AG09309 (cell line): ENCODE data around the gene SLC12A1.

ENCODE experiments used
- DNase-seq: peaks from one replicate; pipeline ENCODE4 v3.0.0-alpha.2; 2010; ENCODE audit warnings: low read depth
- H3K4me3 ChIP-seq: 2 replicates; pipeline ENCODE4 v1.5.1; 2011; ENCODE audit warnings: mild to moderate bottlenecking, low read depth, low read length, moderate library complexity; ENCODE audit not compliant: control insufficient read depth
- TF ChIP-seq, protein P1 (sequence below): IDR thresholded peaks from 2 replicates; pipeline ENCODE4 v1.5.1; 2011; ENCODE audit warnings: mild to moderate bottlenecking, low read depth, low read length, inconsistent platforms; ENCODE audit not compliant: insufficient read depth, control insufficient read depth; ENCODE audit errors: missing control alignments

The SLC12A1 gene

DNA sequence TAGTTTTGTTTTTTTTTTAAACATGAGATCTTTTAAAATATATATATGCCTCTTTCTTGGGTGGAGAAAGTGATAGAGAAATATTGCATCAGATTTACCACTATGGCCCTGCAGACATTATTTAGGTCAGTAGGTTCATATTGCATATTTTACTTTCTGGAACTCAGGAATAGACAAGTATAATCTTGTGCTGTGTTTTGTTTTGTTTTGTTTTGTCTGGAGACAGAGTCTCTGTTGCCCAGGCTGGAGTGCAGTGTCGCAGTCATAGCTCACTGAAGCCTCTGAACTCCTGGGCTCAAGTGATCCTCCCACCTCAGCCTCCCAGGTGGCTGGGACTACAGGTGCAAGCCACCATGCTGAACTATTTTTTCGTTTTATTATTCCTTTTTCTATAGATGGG lies 103.6 kb downstream of the SLC12A1 start:
- H3K4me3 ChIP-seq = no peak overlapping the region
- TF ChIP-seq, protein P1, sequence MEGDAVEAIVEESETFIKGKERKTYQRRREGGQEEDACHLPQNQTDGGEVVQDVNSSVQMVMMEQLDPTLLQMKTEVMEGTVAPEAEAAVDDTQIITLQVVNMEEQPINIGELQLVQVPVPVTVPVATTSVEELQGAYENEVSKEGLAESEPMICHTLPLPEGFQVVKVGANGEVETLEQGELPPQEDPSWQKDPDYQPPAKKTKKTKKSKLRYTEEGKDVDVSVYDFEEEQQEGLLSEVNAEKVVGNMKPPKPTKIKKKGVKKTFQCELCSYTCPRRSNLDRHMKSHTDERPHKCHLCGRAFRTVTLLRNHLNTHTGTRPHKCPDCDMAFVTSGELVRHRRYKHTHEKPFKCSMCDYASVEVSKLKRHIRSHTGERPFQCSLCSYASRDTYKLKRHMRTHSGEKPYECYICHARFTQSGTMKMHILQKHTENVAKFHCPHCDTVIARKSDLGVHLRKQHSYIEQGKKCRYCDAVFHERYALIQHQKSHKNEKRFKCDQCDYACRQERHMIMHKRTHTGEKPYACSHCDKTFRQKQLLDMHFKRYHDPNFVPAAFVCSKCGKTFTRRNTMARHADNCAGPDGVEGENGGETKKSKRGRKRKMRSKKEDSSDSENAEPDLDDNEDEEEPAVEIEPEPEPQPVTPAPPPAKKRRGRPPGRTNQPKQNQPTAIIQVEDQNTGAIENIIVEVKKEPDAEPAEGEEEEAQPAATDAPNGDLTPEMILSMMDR = no peak
- DNase-seq = no peak

DNA sequence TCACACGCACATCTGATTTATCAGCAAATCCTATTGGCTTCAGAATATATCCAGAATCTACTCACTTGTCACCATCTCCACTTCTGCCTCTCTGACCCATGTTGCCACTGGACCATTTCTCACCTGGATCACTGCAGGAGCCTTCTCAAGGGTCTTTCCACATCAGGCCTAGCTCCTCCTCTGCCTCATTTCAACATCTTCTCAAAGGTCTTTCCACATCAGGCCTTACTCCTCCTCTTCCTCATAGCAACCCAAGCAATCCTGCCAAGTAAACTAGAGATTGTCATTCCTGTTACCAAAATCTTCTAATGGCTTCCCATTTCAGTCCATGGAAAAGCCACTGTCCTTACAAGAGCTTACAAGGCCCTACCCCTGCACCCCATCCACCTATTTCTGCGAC lies 107.1 kb downstream of the SLC12A1 start:
- TF ChIP-seq, protein P1 = no peak
- DNase-seq = no peak

DNA sequence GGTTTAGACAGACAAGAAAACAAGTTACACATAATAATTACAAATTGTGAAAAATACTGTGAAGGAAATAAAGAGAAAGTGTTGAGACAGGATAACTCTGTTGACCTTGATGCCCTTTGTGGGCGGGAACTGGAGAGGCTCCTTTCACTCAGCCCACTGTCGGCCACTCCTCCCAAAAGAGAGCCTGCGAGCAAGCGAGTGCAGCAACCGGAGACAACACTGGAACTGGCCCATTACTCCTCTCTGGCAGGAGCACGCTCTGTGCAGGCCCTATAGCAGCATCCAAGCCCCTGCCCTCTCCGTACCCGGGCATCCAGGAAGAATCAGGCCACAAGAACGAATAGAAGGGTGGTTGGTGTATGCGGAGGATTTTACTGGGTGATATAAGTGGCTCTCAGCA lies 108.9 kb downstream of the SLC12A1 start:
- DNase-seq = no peak
- TF ChIP-seq, protein P1 = no peak
- no peak overlapping the region for H3K4me3 ChIP-seq

More for the DNA sequence above, 107.1 kb downstream of the SLC12A1 start:
- no peak overlapping the region for H3K4me3 ChIP-seq

DNA sequence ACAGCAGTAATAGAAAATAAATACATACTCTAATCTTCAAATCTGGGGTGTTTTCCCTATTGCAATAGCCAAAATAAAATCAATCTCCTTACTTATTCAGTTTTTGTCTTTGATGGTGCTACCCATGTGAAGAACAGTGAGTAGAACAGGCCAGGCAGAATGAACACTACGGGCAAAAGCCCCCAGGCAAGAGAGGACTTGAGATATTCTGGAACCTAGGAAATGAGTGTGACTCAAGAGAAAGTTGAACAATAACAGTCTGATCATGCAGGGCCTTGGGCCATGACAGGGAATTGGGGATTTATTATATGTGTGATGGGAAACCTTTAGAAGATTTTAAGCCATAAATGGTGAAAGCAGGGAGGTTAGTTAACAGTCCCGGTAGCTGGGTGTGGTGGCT lies 111.1 kb downstream of the SLC12A1 start:
- TF ChIP-seq, protein P1 = no peak
- H3K4me3 ChIP-seq = no peak overlapping the region
- no peak for DNase-seq

DNA sequence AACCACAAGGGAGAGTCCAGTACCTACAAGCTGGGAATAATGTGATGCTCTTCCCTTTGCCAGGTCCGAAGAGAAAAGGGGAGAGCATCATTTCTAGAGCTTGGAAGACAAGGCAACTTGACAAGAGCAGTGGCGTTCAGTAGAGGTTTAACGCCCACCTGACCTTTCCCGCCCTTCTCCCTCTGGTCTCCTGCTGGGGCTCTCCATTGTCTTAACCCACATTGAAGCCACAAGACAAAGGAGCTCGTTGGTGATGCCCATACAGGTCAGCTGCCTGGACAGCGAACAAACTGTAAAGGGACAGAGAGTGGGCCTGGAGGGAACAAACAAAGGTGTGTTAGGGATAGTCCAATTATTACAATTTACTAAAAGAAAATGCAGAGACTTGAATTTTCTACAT lies 112.0 kb downstream of the SLC12A1 start:
- H3K4me3 ChIP-seq = no peak overlapping the region
- DNase-seq = no peak
- TF ChIP-seq, protein P1 = no peak

DNA sequence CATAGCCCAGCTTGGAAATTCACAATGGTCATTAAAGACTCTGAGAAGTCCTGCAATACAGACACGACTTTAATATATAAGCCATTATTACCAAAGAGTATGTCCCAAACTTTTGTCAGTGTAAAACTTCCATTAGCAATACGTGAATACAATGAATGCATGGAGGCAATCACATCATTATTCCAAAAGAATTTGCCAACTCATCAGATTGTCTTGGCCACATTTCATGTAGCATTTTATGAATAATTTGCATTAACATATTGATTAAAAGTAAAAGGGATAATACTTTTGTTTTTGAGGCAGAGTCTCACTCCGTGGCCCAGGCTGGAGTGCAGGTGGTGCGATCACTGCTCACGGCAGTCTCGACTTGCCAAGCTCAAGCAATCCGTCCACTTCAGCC lies 117.2 kb downstream of the SLC12A1 start:
- DNase-seq = no peak
- TF ChIP-seq, protein P1 = no peak
- no peak overlapping the region for H3K4me3 ChIP-seq

DNA sequence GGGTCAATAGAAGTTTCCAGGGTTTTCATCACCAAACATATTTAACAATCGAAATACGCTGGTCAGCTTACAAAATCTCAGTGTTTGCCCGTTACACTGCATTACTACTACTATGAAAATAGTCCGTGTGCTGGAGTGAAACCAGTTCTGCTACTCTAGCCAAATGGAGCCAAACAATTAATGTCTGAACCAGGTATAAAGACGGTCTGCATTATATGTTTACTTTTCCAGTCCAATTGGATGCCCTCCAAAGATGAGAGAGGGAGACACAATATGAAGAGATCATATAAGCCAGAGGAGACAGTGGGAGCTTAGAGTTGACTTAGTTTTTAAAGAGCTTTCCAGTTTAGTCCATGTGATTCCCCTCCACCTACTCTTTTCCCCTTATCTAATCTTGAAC lies 118.8 kb downstream of the SLC12A1 start:
- no peak for DNase-seq
- TF ChIP-seq, protein P1 = no peak
- no peak overlapping the region for H3K4me3 ChIP-seq
